ENCODE measurements around the gene TMSB4X.

The TMSB4X gene

DNA sequence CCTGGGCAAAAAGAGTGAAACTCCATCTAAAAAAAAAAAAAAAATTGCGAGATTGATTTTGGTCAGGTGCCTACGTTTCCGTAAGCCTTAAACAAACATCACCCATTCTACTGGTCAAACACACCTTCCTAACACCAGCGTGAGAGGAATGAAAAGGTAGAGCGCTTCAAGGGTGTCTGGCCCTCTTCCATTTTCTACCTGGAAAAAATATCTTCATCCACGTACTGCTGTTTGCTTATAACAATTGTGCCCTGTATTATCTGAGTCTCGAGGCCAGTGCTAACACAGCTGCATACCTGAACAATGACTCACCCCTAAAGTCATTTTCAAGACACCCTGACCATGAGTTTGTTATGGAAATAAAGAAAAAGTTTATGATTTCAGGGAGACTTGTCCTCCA is 13.9 kb downstream of the TMSB4X start:
- Histone ChIP-seq H3K36me3 (ENCODE audit: insufficient read depth, low read length) (no peaks in the 10 kb centered on the region), H3K9ac (ENCODE audit: low read depth, low read length) (no peak overlapping the region), H3K4me1 (ENCODE audit: insufficient read depth, low read length) (peaks cover 18% of the 10 kb centered on the region), H3K9me3 (ENCODE audit: control insufficient read depth, insufficient read depth, low read length) (peaks cover 7% of the 10 kb centered on the region; the same call in 1 of the 2 replicates)

- Histone ChIP-seq H3K9ac (ENCODE audit: low read depth, low read length) (no peak overlapping the region), H3K4me1 (ENCODE audit: insufficient read depth, low read length) (peaks cover 18% of the 10 kb centered on the region), H3K36me3 (ENCODE audit: insufficient read depth, low read length) (no peaks in the 10 kb centered on the region), H3K9me3 (ENCODE audit: control insufficient read depth, insufficient read depth, low read length) (peaks cover 7% of the 10 kb centered on the region; the same call in 1 of the 2 replicates)
These were observed 14.6 kb downstream of the TMSB4X start for GRCh38 chrX:12989461-12989860.

DNA sequence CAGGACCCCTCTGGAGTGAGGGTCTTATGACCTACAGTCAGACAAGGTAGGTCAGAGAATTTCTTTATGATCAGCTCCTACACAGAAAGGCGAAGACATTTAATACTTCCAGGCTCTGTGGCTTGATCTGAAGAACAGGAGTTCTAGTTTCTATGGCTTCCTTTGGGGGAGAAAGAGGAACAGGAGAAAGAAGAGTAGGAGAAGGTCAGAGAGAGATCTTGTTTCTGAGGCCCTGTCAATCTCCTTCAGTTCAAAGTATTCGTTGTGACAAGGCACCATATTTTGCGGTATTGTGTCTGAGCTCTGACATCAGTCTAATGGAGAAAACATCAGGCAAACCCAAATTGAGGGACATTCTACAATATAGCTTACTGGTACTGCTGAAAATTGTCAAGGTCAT is 16.7 kb downstream of the TMSB4X start:
- Histone ChIP-seq H3K36me3 (ENCODE audit: insufficient read depth, low read length) (no peaks in the 10 kb centered on the region), H3K9ac (ENCODE audit: low read depth, low read length) (no peak overlapping the region), H3K9me3 (ENCODE audit: control insufficient read depth, insufficient read depth, low read length) (peaks cover 7% of the 10 kb centered on the region; the same call in 1 of the 2 replicates), H3K4me1 (ENCODE audit: insufficient read depth, low read length) (peaks cover 18% of the 10 kb centered on the region)

DNA sequence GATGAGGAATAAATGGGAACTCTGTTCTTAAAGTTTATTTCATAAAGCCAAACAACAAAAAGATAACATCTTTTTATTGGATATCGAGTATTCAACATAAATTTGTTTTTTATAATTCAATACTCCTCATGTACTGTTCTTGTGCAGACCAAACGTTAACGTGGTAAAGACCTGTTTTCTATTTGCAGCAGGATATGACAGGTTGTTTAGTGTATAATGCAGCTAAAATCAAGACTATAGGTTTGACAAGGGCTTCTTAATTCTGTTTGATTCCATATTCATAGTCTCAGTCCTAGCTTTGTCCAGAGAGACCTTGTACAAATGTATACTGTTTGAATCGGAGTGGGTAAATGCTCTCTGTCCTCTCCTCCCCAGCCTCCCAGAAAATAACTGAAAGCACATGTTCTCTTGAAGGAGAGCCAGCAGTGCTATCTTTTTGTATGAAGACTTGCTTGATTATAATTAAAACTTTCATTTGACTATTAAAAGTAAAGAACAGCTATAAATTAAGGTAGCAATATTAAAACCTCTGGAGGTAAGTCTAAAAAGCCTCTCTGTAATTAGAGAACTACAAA is 17.7 kb downstream of the TMSB4X start:
- H3K36me3 ChIP-seq (ENCODE audit: insufficient read depth, low read length) = no peaks in the 10 kb centered on the region
- H3K9me3 ChIP-seq (ENCODE audit: control insufficient read depth, insufficient read depth, low read length) = no peaks in the 10 kb centered on the region; the same call in 1 of the 2 replicates
- no peak overlapping the region for H3K9ac ChIP-seq (ENCODE audit: low read depth, low read length)
- peaks cover 18% of the 10 kb centered on the region for H3K4me1 ChIP-seq (ENCODE audit: insufficient read depth, low read length)

DNA sequence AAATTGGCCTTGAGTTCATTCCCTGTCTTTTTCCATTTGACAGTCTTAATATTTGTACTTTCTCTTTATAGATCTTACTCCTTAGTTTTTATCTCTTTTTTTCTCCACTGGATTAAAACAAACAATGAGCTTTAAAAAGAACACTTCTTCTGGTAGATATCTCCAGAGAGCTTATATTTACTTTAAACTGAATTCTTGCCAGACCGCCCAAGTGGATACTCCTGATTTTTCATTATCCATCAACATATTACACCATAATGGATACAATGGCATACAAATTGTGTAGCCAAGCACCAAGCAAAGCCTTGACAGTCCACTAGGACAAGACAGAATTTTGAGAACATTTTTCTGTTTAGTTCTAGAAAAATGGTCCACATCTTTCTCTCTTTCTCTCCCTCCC is 18.9 kb downstream of the TMSB4X start:
- Histone ChIP-seq H3K9ac (ENCODE audit: low read depth, low read length) (no peak overlapping the region), H3K9me3 (ENCODE audit: control insufficient read depth, insufficient read depth, low read length) (no peaks in the 10 kb centered on the region; the same call in 1 of the 2 replicates)

GRCh38 chrX:12994321-12994720 is 19.4 kb downstream of the TMSB4X start:
- Histone ChIP-seq H3K36me3 (ENCODE audit: insufficient read depth, low read length) (no peaks in the 10 kb centered on the region), H3K9me3 (ENCODE audit: control insufficient read depth, insufficient read depth, low read length) (no peaks in the 10 kb centered on the region; the same call in 1 of the 2 replicates), H3K9ac (ENCODE audit: low read depth, low read length) (no peak overlapping the region), H3K4me1 (ENCODE audit: insufficient read depth, low read length) (peaks cover 26% of the 10 kb centered on the region)

More for the DNA sequence above, 18.9 kb downstream of the TMSB4X start:
- Histone ChIP-seq H3K4me1 (ENCODE audit: insufficient read depth, low read length) (peaks cover 26% of the 10 kb centered on the region), H3K36me3 (ENCODE audit: insufficient read depth, low read length) (no peaks in the 10 kb centered on the region)

DNA sequence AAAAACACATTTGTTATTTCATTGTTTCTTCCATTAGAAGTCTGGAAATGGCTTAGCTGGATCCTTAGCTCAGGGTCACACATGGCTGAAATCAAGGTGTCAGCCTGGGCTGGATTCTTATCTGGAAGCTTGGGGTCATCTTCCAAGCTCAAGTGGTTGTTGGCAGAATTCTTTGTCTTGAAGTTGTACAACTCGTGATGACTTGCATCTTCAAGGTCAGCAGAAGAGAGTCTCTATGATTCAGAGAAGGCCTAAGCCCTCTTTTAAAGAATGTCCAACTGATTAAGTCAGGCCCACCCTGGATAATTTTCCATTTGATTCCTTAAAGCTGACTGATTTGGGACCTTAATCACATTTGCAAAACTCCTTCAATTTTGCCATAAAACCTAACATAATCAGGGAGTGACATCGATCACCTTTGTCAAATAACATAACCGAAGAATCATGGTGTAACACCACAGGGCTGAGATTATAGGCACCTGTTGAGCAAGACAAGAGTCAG is 22.1 kb downstream of the TMSB4X start:
- Histone ChIP-seq H3K4me1 (ENCODE audit: insufficient read depth, low read length) (peaks cover 29% of the 10 kb centered on the region), H3K9ac (ENCODE audit: low read depth, low read length) (no peak overlapping the region), H3K36me3 (ENCODE audit: insufficient read depth, low read length) (no peaks in the 10 kb centered on the region), H3K9me3 (ENCODE audit: control insufficient read depth, insufficient read depth, low read length) (no peaks in the 10 kb centered on the region; the same call in 1 of the 2 replicates)

DNA sequence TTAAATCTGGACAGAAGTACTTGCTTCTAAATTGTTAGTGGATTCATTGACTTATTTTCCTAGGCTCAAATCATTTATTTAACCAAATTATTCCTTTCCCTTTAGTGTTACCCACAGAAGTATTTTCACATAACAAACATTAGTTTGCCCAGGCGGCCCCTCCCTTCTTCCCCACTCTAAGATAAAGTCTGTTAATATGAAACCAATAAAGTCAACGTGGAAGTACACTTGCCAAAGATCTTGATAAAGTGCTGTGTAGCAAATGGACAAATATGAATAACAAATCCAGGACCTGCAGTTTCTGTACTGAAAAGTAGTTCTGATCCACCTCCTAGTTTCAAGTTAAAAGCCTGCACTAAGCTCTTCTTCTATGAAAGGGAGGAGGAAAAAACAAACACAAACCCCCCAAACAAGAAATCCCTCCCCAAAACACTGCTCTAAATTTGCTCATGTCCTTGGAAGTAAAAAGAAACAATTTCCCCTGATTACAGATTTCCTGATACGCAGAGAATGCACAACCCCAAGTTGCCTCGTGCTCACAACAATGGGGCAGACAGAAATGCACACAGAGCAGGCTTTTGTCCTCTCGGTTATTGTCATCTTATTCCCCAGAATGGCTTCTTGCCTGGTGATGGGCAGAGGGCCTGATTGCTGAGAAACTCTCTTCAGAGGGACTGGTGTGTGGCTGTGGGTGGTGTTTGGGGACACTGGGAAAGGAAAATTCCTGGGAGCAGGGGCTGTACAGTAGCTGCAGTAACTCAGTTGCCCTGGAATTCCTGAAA is 23.2 kb downstream of the TMSB4X start:
- H3K9ac ChIP-seq (ENCODE audit: low read depth, low read length) = no peak overlapping the region
- no peaks in the 10 kb centered on the region; the same call in 1 of the 2 replicates for H3K9me3 ChIP-seq (ENCODE audit: control insufficient read depth, insufficient read depth, low read length)
- H3K4me1 ChIP-seq (ENCODE audit: insufficient read depth, low read length) = peaks cover 29% of the 10 kb centered on the region
- no peaks in the 10 kb centered on the region for H3K36me3 ChIP-seq (ENCODE audit: insufficient read depth, low read length)

DNA sequence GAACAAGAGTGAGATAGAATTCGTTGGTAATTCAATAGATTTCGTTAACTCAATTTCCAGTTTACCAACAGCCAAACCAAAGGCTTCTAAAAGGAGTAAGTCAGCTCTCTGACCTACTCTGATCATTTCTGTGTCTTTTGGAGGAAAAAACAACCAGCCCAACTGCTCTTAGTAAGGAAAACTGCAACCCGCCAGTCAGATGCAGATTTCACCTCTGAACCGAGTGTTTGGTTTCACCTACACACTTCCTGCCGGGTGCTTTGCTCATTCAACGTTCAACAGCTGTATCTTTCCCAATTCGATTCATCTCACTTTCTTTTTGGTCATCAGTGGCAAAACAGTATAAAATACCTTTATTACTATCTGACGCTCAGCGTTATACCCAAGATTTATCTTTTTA is 24.5 kb downstream of the TMSB4X start:
- H3K4me1 ChIP-seq (ENCODE audit: insufficient read depth, low read length) = peaks cover 29% of the 10 kb centered on the region
- H3K9me3 ChIP-seq (ENCODE audit: control insufficient read depth, insufficient read depth, low read length) = no peaks in the 10 kb centered on the region; the same call in 1 of the 2 replicates
- H3K9ac ChIP-seq (ENCODE audit: low read depth, low read length) = no peak overlapping the region

GRCh38 chrX:13000301-13000811 is 25.4 kb downstream of the TMSB4X start:
- peaks cover 29% of the 10 kb centered on the region for H3K4me1 ChIP-seq (ENCODE audit: insufficient read depth, low read length)
- H3K36me3 ChIP-seq (ENCODE audit: insufficient read depth, low read length) = no peaks in the 10 kb centered on the region
- H3K9ac ChIP-seq (ENCODE audit: low read depth, low read length) = no peak overlapping the region
- no peaks in the 10 kb centered on the region; the same call in 1 of the 2 replicates for H3K9me3 ChIP-seq (ENCODE audit: control insufficient read depth, insufficient read depth, low read length)

More for the DNA sequence above, 24.5 kb downstream of the TMSB4X start:
- H3K36me3 ChIP-seq (ENCODE audit: insufficient read depth, low read length) = no peaks in the 10 kb centered on the region

DNA sequence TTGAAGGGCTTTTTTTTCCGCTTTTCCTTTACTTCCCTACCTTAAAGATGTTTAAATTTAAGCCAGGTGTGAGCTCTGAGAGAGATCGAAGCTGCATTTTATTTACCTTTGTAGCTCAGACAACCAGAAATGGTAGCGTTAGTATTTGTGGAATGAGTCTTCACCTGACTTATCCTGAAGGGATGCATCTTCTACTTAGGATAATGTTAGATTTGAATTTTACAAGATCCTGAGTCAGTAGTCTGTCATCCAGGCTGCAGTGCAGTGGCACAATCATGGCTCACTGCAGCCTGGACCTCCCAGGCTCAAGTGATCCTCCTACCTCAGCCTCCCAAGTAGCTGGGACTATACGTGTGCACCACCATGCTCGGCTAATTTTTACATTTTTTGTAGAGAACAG is 26.2 kb downstream of the TMSB4X start:
- H3K9me3 ChIP-seq (ENCODE audit: control insufficient read depth, insufficient read depth, low read length) = no peaks in the 10 kb centered on the region; the same call in 1 of the 2 replicates
- no peaks in the 10 kb centered on the region for H3K36me3 ChIP-seq (ENCODE audit: insufficient read depth, low read length)
- H3K9ac ChIP-seq (ENCODE audit: low read depth, low read length) = no peak overlapping the region
- H3K4me1 ChIP-seq (ENCODE audit: insufficient read depth, low read length) = peaks cover 29% of the 10 kb centered on the region

DNA sequence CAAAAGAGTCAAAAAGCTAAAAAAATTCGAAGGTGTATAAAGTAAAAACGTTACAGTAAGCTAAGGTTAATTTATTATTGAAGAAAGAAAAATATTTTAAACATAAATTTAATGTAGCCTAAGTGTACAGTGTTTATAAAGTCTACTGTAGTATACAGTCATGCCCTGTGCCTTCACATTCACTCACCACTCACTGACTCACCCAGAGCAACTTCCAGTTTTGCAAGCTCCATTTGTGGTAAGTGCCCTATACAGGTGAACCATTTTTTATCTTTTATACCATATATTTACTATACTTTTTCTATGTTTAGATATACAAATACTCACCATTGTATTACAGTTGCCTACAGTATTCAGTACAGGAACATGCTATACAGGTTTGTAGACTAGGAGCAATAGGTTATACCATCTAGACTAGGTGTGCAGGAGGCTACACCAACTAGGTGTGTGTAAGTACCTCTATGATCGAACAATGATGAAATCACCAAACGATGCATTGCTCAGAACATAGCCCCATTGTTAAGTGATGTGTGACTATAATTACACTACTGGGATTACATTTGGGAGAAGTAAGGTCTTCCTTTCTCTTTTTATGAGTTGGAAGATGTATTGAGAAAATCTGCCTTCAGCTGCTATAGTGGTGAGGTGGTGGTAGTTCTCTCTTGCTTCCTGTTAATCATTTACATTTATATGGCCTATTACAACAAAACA is 27.2 kb downstream of the TMSB4X start:
- Histone ChIP-seq H3K9ac (ENCODE audit: low read depth, low read length) (no peak overlapping the region), H3K4me1 (ENCODE audit: insufficient read depth, low read length) (peaks cover 29% of the 10 kb centered on the region), H3K36me3 (ENCODE audit: insufficient read depth, low read length) (no peaks in the 10 kb centered on the region), H3K9me3 (ENCODE audit: control insufficient read depth, insufficient read depth, low read length) (no peaks in the 10 kb centered on the region)

DNA sequence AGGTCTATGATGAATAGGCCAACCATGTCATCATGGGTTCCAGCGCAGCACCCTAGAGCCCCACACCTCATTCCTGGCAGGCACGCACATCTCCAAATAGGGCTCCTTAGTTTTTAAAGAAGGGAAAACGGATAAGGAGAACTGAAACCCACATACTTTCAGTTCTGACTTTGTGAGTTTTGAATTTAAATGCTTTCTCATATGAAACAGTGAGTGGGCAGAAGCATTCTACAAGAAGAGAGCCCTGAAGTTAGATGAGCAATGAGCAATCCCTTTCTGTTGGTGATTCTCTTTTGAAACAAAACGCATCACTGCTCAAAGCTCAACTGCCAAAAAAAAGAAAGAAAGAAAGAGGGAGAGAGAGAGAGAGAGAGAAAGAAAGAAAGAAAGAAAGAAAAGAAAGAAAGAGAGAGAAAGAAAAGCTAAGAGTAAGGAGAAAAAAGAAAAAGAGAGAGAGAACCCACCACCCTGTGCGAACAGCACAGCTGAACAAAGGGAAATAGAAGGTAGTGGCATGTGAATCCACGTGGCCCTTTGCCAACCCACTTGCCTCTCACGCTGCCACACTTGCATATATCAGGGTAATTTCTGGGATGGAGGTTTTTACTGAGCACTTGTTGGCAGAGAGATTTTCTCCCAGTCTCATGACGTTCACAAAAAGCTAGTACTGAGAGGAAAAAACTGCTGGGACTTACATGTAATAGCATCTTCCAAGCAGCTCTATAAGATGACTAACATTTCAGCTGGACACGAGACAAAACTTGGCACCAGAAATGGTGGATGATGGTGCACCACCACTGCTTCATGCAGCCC is 31.0 kb downstream of the TMSB4X start:
- Histone ChIP-seq H3K9ac (ENCODE audit: low read depth, low read length) (no peak overlapping the region), H3K9me3 (ENCODE audit: control insufficient read depth, insufficient read depth, low read length) (no peaks in the 10 kb centered on the region), H3K36me3 (ENCODE audit: insufficient read depth, low read length) (no peaks in the 10 kb centered on the region), H3K4me1 (ENCODE audit: insufficient read depth, low read length) (peaks cover 13% of the 10 kb centered on the region; the same call in 1 of the 2 replicates)
